GDM1 (cell line): Measurements from ENCODE around the gene BORCS6.
"Not testable (repeated sequence)": the region's sequence is repeated elsewhere in the genome, so short reads cannot be mapped to it uniquely, and the experiment has no call there.

Experiments
- DNase-seq: peaks from one replicate; lab custom pipeline; 2025; lab: John Stamatoyannopoulos, UW

BORCS6 gene

DNA sequence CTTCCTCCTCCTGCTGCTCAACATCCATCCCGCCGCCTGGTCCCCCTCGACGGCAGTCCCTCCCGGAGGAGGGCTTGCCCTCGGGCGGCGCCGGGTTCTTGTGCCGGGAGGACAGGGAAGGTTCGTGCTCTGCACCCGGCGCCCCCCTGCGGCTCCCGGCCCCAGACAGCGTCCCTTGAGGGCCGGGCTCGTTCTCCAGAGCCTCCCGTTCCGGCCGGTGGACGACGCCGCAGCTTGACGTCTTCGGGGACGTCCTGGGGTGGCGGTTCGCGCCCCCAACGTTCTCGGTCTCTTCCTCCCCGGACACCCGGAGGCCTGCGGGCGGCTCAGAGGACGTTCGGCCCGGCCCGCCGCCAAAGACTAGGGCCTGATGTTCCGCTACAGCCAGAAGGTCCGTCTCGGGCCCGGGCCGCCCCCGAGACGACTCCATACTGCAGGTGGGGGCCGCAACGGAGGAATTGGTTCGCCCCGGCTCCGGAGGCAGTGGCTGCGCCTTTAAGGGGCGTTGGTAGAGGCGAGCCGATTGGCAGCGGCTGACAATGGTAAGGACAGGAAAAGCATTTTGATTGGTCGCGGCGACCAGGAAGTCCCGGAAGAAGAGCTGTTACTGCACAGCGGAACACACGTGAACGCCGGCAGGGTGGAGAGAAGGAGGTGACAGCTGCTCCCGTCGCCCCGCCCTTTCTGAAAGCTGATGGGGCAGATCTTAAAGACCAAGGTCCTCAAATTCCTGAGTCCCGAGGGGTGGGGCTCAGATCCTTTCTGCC, at the start of gene BORCS6:
TSS of gene BORCS6 (minus strand) at position 470 of the 767 bp plus-strand sequence. CDS start at position 430, 40 bp downstream.
- DNase-seq, result peak; percentile 97

DNA sequence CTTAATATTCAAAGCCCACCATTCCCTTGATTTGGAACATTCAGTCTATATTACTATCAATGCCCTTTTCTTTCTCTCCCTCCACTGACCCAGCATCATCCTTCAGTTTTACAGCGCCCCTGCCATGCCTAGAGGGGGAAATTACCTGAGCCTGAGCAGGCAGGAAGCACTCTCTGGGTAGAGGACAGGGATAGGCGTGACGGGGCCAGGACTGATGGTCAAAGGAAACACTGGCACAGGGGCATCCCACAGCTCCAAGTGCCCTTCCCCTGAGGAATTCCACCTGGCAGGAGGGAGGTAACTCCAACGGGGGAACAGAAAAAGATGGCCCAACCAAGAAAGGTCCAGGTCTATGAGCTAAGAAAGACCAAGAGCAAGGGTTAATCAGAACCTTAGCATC, 47.9 kb upstream of the BORCS6 start:
- DNase-seq, result no peak

DNA sequence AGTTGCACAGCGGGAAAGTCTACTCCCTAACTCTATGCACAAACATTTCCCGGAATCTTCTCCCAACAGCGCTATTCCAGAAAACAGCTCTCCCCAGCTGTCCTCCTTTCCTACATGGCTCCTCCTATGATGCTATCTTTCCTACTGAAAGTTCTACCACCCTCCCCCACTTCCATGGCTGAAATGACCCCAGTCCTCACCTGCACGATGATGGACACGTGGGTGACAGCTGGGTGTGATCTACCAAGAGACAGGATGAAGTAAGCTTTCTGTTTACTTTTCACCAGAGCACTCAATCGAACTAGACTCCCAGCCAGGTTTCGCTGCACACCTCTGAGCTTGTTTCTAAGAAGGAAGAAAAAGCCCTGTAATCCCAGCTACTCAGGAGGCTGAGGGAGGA, 47.2 kb upstream of the BORCS6 start:
- no peak for DNase-seq

DNA sequence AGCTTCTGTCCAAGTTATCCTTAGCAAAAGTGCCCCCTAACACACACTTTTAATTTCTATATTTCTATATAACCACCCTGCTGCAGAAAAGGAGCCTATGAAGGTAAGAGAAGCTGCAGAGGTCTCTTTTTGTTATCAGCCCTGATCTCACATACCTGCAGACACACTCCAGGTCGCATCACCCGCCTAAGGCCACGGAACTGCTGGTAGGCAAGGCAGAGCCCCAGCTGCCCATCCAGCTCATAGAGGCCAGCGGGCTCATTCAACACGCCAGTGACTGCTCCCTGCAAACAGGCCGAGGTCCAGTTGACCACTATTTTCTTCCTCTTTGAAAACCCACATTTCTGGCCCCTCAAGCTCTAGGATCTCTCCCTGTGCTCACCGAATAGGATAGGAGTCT, 45.7 kb upstream of the BORCS6 start:
- no peak for DNase-seq

DNA sequence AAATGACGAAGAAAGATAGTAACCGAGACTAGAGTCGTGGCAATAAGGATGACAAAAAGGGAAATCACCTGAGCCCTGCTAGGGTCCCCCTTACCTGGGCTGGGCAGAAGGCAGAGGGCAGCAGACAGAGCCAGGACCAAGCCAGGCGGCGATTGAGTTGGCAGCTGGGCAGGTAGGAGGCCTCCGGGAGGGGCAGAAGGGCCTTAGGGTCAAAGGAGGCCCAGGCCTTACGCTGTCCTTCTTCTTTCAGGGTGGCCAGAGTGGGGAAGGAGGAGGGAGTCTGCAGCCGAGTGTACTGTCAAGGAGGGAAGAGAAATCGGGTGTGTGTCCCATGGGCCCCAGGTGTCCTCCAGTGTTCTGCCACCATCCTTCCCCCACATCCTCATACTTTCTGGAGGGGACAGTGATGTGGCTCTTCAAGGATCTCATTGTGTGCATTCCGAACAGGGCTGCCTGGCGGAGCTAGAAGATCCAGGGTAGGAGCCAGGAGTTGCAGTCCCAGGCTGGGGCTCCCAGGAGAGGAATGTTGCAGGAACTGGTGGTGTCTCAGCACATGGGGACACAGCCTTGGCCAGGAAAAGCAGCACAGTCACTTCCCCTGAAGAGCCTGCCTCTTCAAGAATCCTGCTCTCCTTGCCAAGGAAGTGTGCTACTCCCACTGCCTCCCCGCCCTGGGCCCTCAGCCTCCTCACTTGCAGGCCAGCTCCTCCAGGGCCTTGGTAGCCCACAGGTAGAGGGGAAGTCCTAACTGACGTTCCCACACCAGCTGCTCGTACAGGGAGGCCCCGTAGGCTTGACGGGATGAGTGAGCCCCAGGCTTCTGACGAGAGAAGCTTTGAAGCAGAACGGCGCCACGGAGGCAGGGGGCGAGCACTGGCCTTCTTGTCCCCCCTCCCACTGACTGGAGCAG, 44.6 kb upstream of the BORCS6 start:
- DNase-seq, result no peak

DNA sequence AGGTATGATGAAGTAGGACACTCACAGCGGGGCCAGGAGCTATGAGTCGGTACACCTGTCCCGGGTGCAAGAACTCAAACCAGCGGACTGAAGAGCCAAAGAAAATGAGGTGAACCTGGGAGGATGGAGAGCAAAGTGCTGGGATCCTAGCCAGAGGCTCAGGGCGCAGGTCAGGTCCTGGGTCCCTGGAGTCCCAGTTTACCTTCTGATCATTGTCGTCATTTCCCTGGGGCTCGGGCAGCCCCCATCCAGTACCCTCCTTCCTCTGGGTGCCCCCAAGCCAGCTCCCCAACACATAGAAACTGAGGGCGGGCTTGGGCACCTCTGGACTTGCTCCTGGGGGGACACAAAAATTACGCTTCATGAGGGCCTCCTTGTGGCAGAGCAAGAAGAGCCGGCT, 41.7 kb upstream of the BORCS6 start:
- no peak for DNase-seq

DNA sequence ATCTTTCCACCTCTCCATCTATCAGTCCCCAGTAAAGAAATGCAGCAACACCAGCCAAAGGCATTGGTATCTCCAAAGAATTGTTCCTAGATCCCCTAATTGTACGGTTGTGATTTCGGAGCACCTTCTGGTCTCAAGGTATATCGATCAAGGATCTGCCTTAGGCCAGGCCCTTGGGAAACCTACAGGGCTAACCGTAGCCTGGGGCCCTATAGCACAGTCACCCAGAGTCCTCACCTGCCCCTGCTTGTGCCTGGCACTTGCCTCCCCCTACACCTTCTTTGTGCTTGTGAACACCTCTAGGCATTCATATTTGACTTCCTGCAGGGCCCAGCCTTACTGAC, 37.2 kb upstream of the BORCS6 start:
- no peak for DNase-seq

DNA sequence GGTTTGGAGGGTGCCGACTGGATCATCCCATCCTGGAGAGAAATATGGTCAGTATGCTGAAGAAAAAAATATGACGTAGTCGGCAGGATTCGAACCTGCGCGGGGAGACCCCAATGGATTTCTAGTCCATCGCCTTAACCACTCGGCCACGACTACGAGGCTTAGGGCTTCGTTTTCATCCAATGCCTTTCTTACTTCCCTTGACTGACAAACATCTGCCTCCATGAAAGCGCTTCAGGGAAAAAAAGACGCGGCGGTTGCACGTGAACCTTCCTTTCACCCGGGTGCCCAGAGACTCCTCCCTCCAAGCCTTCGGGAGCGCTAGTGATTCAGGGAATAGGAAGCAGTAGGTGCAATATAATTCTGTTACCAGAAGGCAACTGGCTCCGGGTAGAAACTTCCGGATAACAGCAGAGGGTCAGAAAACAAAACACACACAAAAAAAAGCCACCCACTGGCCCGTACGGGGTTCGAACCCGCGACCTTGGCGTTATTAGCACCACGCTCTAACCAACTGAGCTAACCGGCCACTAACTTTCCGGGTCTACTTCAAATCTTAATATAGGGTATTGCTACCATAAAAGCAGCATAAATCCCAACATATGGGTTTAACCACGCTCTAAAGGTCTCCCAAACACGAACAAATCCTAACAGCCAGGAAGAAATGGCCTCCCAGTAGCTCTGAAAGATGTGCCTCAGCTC, 36.7 kb upstream of the BORCS6 start:
- DNase-seq, result peak; percentile 67

DNA sequence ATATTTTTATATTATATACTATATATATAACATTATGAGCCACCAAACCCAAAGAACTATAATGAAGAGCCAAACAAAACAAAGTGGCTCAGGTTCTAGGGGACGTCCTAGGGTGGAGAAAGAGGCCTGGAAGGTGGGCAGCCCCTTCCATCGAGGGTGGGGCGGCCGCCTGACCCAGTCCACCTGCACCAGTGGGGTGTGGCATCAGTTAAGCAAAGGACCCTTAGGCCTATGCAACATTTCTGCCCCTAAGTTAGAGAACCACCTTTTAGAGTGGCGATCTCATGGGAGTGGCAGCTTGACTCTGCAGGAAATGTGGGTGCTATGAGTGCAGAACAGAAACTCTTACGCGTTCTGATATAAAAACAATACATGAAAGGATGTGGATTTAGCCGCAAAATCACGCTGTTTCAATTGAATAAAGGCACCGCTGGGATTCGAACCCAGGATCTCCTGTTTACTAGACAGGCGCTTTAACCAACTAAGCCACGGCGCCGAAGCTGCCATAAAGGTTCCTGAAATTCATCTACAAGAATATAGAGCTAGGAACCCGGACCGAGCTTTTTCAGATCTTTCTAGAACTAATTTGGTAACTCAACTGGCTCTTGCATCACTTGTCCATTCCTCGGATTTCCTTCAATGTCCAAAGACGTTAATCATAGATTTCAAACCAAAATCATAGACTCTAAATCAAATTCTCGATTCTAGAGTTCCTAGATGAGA, 36.0 kb upstream of the BORCS6 start:
- no peak for DNase-seq

DNA sequence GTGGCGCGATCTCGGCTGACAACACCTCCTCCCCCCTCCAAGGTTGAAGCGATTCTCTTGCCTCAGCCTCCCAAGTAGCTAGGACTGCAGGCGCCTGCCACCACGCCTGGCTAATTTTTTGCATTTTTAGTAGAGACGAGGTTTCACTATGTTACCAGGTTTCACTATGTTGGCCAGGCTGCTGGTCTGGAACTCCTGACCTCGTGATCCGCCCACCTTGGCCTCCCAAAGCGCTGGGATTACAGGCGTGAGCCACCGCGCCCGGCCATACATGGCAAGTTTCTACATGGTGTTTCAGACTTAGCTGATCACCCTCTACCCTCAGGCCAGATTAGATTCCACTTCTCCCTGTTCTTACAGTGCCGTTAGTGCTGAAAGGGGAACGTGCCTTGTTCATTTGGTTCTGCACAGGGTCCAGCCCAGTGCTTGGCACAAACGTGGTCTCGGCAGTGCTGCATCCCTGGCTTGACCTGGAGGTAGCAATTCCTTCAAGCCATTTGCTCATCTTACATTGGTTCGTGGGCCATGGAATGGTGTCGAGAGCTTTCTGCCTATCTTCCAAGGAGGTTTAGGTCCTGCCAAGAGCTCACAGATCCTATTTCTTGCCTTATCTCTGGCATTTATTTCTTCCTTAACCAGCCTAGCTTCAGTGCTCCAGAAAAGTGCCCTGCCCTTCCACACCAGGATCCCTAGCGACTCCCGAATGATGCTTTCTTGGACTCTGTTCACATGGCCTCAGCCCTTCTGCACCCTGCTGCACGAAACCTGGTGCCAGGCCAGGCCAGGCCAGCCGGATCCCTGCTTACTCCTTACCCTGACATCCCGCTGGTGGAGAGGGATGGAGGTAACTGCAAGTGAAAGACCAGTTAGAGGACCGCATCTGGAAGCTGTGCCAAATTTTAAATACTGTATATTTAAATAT, 35.2 kb upstream of the BORCS6 start:
- DNase-seq, result no peak

DNA sequence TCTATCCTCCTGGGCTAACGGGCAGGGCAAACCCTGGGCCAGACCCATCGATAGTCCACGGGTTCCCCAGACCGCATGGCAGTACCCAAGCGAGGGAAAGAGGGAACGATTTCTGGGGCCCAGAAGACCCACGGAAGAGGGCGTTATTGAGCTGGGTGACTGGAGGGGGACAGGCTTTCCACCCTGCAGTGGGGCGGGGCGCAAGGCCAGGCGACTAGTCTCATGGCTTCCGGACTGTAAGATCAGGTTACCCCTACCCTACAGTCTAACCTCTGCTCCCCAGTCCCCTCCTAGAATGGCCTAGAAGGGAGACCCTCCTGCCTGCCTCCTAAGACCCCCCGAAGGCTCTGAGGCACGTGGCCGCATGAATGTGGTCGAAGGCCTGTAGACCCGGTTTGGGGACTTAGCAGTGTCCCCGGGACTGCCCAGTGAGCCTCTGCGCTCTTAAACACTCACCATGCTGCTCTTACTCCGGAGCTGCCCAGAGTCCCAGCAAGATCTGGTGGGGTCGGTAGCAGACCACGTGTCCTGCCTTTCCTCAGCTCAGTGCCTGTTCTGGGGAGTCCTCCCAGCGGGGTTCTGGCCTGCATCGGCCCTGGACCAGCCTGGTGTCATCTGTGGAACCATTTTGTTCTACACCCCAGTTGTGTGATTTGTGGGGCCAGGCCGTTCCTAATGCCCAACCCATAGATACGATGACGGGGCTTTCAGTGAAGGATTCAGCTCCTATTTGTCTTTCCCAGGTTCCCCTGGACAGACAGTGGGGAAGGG, 33.6 kb upstream of the BORCS6 start:
- DNase-seq, result peak; percentile 62

DNA sequence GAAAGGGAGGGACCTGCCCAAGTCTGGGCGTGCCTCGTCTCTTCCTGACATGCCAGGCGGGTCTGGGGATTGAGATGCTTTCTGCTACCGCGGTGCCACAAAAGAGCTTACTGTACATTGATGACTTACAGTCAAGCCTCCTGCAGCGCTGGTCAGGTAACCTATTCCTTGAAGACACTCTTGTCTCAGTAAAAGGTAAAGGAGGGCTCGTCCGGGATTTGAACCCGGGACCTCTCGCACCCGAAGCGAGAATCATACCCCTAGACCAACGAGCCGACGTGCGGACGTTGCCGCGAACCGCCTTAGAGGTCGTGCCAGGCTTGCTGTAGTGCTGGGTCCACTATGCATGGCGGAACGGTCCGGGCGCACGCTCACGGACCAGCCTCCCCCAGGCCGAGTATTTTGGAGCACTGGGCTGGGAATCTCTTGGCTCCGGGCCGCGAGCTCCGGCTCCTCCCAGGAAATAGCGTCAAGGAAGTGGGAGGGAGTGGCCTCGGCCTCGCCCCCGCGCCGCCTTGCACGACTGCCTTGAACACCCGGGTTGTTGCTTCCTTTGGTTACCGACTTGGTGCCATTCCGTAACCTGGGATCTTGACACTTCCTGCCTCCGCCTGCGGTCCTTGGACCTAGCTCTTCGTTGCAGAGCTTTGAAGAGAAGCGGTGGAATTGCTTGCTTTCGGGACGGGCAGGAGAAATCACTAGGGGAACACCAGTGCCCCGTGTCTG, 32.8 kb upstream of the BORCS6 start:
- peak; percentile 86 for DNase-seq

DNA sequence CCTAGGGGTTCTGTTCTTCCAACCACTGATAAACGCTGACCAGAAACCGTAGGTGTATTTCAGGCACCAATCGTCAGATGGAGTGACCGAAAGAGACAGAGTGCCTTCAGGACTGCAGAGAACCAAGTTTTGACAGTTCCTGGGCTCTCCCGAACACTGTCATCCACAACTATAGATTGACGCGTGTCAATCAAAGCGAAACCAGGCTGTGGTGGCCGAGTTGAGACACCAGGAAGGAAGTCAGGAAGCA, 32.3 kb upstream of the BORCS6 start:
- no peak for DNase-seq

DNA sequence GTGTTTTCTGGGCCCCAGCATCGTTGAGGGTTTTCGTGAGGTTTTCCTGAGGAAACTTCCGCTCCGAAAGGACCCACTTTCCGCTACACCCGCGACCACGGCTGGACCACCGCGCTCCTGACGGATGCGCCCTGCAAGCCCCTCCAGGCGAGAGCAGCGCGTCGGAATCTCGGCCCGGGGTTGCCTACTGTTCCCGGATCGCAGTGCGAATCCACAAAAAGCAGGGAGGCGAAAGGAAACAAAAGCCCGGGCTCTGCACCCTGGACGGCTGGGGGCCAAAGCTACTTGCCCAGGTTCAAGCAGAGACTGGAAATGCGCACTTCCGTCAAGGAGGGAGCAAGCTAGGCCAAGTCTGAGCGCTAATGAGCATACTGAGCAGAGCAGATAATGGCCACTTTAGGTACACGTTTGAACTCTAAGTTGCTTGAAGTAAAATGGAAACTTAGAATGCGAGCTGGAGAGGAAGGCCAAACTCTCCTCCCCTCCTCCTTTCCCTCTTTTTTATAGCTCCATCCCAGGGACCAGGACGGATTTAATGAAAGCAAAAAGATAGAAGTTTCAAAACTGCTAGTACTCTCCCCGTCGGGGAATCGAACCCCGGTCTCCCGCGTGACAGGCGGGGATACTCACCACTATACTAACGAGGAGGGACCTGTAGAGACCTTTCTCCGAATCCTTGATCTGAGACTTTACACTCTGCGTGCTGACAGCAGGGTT, 31.8 kb upstream of the BORCS6 start:
- DNase-seq, result peak; percentile 79

DNA sequence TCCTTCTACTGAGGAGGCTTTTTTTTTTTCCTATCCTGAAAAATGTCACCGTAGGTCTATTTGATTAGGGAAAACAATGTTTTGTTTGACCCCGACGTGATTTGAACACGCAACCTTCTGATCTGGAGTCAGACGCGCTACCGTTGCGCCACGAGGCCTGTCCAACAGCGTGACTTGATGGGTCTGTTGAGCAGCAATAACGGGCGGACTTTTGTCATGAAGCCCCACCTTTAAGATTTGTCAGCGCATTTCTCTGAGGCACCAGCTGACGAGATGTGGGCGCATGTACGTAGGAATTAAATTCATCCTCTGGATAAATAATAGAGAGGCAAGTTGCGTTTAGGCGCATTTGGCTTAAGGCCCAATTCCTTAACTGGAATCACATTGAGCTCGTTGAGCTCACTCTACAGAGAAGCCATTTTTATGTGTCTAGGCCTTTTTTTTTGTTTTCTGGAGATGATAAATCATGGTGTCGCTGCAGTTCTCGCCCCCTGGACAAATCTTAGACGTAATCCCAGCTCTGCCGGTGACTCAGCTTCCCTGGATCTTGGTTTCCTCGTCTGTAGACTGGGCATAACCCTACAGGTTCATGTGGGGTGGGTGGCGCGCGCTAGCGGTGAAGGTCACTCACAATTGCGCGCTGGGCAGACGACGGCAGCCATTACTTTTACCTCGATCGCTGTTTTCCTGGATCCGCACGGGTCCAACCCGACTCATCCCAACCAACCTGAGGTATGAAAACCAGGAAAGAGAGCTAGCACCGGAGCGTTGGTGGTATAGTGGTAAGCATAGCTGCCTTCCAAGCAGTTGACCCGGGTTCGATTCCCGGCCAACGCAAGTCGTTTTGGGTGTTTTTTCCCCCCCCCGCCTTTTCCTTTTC, 31.0 kb upstream of the BORCS6 start:
- peak; percentile 79 for DNase-seq

DNA sequence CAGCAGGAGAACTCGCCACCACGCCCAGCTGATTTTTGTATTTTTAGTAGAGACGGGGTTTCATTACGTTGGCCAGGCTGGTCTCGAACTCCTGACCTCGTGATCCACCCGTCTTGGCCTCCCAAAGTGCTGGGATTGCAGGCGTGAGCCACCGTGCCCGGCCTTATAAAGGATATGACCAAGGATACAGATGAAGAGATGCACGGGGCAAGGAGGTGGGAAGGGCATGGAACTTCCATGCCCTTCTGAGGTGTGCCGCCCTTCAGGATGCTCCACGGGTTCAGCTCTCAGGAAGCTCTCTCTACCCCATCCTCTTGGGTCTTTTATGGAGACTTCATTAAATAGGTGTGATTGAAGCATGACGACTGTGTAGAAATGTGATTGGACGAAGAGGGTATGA, 24.0 kb upstream of the BORCS6 start:
- not testable (repeated sequence) for DNase-seq

DNA sequence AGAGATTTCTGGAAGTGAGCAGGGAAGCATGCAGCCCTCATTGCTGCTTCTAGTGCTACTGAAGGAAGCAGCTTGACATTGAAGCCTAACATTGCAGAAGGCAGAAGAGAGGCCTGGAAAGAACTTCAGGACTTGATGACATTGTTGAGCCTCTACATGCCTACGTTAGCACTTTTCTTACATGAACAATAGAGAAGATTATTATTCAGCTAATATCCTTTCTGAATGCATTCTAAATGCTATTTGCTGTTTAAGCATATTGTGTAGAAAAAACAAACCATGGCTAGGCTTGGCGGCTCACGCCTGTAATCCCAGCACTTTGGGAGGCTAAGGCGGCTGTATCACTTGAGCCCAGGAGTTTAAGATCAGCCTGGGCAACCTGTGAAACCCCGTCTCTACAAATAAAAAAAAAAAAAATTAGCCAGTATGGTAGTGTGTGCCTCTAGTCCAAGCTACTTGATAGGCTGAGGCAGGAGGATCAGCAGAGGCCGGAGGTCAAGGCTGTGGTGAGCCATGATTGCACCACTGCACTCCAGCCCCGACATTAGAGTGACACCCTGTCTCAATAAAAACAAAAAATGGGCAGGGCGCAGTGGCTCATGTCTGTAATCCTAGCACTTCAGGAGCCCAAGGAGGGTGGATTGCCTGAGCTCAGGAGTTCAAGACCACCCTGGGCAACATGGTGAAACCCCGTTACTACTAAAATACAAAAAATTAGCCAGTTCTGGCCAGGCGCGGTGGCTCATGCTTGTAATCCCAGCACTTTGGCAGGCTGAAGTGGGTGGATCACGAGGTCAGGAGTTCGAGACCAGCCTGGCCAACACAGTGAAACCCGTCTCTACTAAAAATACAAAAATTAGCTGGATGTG, 22.6 kb upstream of the BORCS6 start:
- no peak for DNase-seq
